Activated CD4-positive, alpha-beta T cell treated with anti-CD3 and anti-CD28 coated beads, Interleukin-2, amount 50 U/mL, for 4 hours (primary cell): ENCODE data around the gene KDM4B.

Experiments
- DNase-seq, 2 experiments: peaks; one replicate each; pipeline ENCODE4 v3.0.0-alpha.2; 2020

KDM4B gene

DNA sequence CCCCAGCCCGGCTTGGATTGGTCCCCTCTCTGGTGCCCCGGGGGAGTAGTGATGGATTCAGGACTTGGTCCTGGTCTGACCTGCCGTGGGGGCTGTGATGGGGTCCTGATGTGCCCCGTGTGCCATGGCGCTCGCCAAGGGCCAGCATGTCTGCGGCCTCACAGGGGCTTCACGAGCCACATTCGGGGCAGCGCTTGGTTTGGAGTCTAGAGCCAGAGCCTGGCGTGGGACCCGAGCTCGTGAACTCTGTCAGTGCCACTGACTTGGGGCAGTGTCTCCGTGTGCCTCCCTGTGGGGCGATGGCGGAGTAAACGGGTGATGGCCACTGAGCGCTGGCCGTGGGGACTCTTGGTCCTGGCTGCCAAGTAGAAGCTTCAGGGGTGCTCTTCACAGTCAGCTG is 17.1 kb downstream of the KDM4B start:
- DNase-seq: no peak

DNA sequence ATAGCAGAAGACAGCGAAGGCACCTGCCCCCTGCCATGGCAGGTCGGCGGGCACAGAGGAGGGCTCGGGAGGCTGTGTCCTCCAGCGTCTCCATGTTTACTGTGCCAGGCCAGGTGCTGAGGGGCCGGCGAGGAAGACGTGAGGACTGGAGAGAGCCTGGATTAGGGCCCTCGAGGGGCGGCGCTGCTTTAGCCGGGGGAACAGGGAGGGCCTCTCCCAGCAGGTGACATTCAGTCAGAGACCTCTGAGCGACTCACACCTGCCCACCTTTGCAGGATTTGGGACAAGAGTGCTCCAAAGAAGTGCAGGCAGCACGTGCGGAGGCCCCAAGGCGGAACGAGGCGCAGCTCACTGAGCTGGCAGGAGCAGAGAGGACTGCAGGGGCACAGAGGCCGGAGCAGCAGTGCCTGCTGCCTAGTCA is 17.6 kb downstream of the KDM4B start:
- DNase-seq: no peak

DNA sequence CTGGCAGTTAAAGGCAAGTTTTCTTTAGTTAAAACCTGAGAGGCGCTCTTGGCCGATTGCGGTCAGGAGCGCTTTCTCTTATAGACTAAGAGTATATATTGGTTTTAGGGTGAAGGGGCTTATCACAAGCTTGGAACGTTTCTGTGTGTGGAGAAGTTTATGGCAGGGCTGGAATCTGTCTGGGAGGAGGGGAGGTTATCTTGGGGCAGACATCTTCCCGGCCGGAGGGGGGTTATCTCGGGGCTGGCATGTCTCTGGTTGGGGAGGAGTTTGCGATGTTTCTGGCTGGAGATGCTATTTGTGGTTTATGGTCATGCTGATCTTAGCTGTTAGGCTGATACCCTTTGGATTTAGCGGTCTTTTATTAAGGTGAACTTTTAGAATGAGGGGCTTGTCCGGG is 18.3 kb downstream of the KDM4B start:
- no peak for DNase-seq

DNA sequence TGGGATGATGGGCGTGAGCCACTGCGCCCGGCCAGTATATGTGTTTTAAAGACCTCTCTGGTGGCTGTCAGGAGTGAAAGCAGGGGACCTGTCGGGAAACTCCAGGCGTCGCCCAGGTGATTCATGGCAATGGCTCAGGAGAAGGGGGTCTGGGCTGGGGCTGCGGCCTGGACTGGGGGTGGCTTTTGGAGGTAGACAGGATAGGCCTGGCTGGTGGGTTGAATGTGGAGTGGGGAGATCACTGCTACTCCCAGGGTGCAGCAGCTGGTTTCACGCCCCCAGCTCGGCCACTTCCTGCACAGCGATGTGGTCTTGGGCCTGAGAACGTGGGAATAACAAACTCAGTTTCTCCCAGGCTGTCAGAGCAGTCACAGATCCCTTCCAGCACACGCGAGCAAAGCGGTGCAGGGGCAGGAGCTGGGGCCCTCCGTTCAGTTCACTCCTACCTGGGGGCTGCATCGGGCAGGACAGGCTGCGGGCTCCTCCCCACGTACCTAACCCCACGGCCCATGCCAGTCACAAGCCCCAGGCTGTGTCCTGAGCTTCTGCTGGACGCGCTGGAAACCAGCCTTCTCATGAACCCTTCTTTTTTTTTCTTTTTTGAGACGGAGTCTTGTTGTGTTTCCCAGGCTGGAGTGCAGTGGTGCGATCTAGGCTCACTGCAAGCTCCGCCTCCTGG is 18.9 kb downstream of the KDM4B start:
- DNase-seq: no peak

DNA sequence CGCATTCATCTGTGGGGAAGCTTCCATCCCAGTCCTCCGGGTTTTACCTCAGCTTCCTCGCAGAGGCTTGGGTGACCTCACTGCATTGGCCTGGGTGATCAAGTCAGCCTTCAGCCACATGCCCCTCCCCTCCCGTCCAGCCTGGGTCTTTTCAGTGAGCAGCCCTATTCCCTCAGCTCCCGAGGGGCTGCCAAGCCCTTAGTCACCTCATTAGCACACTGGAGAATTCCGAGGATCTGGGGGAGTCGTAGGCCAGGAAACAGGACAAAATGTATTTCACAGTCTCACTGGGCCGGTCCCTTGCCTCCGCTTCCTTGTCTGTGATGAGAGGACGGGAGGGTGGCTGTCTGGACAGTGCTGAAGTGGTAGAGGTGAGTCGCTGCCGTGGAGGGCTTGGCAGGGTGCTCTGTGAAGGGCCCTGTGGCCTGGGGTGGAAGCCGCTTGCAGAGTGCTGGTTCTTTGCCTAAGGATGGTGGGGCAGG is 19.9 kb downstream of the KDM4B start:
- DNase-seq: no peak

DNA sequence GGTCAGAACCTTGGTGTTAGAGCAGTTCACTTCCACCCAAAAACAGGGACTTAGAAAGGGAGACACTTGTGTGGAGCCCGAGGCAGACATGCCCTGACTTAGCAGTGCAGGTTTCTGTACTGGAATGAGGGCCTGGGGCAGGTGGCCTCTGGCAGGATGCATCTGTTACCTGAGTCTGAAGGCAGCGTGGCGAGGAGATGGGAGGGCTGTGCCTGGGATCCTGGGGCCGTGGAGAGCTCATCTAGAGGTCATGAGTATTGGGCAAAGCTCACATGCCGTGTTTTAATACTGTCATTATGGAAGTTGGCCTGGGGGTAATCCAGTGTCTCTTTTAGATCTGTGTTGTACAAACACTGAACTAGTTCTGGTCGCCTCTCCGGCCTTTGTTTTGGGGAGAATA is 21.4 kb downstream of the KDM4B start:
- DNase-seq: no peak

DNA sequence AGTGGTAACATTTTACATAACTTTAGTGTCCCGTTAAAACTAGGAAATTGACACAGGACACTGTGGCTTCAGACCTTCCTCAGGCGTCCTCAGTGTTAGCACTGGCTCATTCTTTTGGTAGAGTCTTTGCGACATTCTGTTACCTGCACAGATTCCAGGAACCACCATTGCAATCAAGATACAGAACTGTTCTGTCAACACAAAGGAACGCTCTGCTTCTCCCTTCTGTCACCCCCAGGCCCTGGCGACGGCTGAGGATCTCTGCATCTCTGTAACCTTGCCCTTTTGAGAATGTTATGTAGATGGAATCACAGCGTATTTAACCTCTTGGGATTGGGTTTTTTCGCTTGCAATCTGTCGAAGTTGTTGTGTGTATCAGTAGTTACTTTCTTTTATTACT is 22.6 kb downstream of the KDM4B start:
- DNase-seq: no peak

DNA sequence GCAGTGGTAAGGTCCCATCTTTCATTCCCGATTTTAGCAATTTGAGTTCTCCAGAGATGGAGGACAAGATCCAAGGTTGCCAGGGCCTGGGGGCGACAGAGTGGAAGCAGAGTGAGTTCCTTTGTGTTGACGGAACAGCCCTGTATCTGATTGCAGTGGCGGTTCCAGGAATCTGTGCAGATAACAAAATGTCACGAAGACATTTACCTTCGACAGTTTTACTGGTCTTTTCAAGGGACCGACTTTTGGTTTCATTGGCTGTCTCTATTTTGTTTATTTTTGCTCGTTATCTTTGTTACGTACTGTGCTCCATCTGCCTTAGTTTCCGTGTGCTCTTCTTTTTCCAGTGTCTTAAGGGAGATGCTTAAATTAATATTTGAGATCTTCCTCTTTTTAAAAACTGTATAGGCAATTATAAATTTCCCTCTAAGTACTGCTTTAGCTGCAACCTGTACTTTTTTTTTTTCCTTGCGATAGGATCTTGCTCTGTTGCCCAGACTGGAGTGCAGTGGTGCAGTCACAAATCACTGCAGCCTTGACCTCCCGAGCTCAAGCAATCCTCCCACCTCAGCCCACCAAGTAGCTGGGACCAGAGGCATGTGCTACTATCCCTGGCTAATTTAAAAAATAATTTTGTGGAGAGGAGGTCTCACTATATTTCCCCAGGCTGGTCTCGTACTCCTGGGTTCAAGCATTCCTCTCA is 23.2 kb downstream of the KDM4B start:
- DNase-seq: no peak

DNA sequence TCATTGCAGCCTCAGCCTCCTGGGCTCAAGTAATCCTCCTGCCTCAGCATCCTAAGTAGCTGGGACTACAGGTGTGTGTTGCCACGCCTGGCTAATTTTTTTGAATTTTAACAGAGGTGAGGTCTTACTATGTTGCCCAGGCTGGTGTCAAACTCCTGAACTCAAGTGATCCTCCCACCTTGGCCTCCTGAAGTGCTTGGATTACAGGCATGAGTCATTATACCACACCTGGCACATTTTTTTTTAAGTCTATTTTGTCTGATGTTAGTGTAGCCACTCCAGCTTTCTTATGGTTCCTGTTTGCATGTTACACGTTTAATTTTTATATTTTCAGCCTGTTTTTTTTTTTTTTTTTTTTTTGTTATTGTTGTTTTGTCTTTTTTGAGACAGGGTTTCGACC is 24.8 kb downstream of the KDM4B start:
- DNase-seq: no peak

DNA sequence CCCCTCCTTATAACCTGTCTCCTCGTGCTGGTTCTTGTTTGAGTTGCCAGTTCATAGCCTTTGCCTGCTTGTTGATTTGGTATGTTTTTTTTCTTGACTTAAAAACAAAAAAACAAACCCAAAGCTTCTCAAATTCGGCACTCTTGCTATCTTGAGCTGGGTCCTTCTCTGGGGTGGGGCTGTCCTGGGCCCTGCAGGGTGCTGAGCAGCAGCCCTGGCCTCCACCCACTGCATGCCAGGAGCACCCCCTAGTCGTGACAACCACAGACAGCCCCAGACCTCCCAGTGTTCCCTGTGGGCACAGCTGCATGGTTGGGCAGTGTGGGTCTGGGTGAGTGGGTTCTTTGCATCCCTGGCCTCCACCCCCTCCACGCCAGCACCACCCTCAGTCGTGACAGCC is 27.8 kb downstream of the KDM4B start:
- DNase-seq: no peak

DNA sequence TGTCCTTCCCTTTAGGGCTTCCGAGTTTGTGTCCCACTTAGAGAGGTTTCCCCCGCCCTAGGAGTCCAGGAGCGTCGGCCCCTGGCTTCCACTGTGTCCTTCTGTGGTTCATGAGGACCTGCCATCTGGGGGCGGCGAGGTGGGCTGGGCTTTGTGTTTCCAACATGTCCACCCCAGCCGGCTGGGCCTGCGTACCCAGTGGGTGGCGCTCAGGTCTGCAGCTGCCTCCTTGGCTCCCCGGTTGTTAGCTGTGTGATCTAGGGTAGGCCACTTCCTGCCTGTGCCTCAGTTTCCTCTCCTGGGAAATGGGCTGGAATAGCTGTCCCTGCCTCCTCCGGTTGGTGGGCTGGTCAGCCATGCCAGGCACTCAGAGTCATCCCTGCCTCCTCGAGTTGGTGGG is 28.4 kb downstream of the KDM4B start:
- DNase-seq: no peak

DNA sequence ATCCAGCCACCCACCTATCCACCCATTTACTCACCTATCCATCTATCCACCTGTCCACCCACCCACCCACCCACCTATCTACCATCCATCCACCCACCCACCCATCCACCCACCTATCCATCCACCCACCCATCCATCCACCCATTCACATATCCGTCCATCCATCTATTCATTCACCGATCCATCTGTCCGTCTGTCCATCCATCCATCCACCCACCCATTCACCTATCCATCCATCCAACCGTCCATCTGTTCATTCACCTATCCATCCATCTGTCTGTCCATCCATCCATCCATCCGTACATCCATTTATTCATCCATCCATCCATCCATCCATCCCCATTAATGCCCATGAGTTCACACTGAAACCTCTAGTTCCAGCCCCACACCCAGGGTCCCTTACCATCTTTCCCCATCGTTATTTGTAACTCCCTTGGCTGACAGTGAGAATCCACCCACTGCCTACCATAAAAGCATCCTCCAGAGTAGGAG is 31.3 kb downstream of the KDM4B start:
- DNase-seq: no peak

DNA sequence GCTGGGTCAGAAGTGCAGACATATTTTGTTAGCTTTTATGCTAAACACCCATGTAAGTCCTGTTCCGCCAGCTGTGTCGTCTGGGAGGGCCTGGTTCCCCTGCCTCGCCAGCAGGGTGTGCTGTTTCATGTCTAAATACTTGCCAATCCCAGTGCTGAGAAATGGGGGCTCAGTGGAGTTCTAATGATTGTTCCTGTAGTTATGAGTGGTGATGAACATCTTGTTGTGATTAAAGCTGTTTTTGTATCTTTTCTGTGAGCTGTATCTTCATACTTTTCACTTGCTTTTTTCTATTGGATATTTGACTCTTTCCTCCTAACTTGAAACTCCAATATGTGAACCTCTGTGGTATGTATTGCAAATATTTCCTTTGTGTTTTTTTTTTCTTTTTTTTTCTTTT is 32.7 kb downstream of the KDM4B start:
- peak; percentile 11 to 21 for DNase-seq

DNA sequence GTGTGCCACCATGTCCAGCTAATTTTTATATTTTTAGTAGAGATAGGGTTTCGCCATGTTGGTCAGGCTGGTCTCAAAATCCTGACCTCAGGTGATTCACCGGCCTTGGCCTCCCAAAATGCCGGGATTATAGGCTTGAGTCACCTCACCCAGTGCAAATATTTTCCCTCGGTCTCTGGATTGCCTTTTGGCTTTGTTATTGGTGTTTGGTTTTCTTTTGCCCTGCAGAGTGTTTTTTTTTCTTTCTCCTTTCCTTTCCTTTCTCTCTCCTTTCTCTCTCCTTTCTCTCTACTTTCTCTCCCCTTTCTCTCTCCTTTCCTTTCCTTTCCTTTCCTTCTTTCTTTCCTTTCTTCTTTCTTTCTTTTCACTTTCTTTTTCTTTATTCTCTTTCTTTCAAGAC is 33.2 kb downstream of the KDM4B start:
- DNase-seq: no peak

DNA sequence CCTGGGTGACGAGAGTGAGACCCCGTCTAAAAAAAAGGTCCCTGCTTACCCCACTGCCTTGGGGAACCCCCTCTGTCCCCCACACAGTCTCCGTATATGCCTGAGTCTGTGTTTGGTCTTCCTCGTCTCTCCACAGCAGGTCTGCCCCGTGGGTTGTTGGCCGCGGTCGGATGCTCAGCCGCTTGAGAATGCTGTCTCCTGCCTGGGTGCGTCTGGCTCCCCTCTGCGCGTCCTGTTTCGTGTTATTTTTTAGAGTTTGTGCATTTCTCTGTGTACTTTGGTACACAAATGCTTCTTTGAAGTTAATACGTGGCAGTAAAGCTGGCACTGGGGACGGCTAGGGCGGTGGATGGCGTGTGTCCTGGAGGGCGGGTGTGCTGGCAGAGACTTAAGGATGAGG is 34.9 kb downstream of the KDM4B start:
- DNase-seq: no peak

DNA sequence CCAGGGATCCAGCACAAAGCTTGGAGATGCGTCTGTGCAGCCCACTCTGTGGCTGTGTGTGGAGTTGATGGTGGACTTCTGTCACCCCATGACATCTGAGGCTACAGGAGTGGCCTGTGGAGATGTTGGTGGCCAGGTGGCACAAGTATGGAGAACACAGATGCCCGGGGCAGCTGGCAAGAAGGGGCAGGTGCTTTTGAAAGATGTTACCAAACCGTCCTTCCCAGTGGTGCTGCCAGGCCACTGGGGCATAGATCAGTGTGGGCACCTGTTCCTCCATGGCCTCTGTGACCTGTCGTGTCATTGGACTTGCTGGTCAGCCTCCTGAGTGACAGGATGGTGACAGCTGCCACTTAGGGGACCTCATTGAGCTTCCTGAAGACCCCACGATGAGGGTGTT is 36.2 kb downstream of the KDM4B start:
- DNase-seq: no peak

DNA sequence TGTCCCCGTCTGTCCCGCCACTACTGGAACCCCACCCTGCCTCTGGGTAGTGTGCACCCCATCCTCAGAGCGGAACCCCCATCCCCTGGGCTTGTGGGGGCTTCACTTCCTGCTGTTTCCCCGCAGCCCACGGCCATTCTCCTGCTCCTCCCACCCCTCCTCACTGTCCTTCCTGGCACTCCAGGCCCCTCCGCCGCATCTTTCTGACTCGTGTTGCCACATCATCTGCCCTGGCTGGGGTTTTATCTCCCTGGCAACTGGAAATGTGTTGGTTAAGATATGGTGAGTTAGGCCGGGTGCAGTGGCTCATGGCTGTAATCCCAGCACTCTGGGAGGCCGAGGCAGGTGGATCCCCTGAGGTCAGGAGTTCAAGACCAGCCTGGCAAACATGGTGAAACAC is 37.3 kb downstream of the KDM4B start:
- no peak for DNase-seq

DNA sequence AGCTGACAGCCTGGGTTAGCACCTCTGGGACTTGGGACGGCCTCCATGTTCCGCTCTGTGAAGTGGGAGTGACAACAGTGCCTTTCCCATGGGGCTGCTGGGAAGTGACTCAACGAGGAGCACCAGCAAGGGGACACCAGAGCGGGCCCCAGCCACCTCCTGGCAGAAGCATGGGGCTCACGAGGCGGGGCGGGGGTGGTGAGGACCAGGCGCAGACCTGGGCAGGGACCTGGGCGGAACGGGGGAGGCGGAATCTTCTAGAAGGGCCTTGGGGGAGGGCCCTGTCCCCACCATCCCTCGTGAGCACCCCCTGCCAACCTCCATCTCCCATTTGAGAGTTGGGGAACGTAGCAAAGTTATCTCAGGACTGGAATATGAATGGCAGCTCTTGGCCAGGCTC is 37.9 kb downstream of the KDM4B start:
- no peak for DNase-seq

DNA sequence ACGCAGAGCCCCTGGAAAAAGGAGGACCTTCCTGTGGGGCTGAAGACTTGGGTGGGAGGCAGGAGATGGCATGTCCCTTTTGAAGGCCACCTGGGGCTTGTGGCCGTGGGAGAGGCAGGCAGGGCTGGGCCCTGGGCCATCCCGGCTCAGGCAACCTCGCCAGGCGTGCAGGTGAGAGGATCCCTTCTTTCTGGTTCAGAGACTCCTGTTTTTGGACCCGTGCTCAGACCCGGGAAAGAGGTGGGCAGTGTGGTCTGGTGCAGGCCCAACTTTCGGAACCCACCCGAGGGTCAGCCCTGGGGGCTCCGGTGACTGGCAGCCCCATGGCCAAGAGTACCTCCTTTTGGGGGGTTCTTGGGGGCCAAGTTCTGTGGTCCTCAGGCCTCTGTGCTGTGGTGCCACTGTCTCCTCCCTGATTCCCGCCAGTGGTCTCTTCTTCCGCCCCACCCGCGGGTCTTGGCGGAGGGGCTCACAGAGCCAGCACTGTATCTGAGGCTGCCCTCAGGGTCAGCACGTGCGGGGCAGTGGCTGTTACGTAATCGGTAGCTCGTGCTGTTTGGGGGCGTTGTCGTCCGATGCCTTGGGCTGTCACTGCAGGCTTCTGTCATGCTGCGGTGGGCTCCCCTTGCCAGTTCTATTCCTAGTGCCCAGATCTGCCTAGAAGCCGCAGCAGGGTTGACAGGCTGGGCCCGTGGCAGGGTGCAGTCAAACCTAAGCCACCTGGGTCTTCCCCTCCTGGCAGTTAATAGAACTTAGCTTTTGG is 42.7 kb downstream of the KDM4B start:
- no peak for DNase-seq

DNA sequence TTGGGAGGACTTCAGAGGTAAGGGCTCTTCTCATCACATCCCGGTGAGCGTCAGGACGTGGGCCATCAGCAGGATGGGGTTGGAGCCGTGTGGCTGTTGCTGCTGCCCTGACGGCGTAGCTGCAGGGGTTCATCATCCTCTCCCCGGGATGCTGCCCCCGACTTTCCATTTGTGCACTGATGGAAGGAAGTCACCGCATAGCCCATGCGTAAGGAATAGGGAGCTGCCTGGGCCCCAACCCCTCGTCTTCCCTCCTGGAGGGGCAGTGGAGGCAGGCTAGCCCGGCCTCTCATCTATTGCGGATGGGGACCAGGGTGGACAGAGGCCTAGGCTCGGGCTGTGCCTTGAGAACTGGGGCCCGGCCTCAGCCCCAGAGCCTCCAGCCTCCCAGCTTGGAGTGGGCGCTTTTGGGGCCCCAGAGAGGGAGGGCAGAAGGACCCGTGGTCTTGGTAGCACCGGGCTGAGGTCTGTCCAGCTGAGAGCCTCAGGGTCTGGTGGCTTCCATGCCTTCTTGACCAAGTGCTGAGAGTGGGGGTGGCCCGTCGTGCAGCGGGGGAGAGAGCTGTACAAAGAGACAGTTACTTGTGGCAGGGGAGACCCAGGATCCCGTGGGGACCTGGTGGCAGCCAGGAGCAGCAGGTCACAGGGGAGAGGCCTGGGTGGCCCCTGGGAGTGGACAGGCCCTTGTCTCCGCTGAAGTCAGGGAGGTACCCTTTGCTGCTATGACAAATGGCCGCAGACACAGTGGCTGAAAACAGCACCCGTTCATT is 44.0 kb downstream of the KDM4B start:
- DNase-seq: no peak

DNA sequence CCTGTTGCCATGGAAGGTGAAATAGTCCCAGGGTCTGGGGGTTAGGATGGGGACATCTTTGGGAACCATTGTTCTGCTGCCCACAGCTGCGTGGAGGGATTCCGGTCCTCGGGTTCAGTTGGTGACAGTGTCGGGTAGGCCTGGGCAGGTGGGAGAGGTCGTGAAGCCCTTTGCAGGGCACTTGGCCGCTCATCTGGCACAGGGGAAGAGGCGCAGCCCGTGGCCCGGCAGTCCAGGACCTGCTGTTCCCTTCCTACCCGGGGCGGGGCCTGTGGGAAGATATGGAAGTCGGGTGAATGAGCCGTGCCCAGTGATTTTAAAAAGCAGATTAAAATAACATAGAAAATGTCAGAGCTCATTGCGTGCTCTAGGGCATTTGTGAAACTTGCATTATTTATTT is 44.8 kb downstream of the KDM4B start:
- no peak for DNase-seq

DNA sequence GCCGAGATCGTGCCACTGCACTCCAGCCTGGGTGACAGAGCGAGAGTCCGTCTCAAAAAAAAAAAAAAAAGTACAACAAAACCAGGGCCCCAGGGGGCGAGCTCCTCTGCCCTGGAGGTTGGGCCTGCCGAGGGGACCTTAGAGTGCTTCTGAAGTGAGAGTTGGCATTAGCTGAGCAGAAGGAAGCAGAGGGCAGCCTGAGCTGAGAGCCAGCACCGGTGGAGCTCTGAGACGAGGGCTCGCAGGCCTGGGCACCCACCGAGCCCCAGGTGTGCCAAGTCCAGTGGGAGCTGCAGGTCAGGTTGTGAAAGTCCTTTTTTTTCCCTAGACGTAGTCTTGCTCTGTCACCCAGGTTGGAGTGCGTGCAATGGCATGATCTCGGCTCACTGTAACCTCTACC is 46.0 kb downstream of the KDM4B start:
- DNase-seq: no peak

DNA sequence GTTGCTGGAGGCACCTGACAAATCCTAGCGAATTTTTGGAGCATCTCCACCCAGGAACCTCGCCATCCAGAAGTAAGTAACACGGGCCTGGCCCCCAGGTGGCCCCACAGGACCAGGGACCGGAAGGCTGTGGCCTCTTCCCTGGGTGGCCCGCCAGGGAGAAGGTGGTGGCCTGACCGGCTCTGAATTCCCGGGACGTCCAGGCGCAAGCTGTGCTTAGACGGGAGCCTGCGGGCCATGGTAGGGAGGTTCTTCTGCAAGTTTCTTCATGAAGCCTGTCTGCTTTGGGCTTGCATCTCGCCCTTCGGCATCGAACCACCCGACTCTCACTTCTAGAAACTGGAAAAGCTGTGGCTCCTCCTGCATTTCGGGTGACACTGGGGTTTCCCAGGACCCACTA is 47.4 kb downstream of the KDM4B start:
- no peak for DNase-seq
